Mesendoderm (in vitro differentiated cells): ENCODE data around the gene SNX32.
A peak's percentile ranks its signal among the peaks of the same experiment; 100 is the strongest.

Experiments
- DNase-seq: peaks from one replicate; pipeline ENCODE4 v3.0.0; 2013
- H2AK5ac ChIP-seq: 2 replicates; pipeline ENCODE4 v1.6.1; 2013; ENCODE audit warnings: low read length, inconsistent platforms
- H2BK120ac ChIP-seq: 2 replicates; pipeline ENCODE4 v1.6.1; 2013; ENCODE audit warnings: low read depth, mild to moderate bottlenecking, low read length, moderate library complexity, mixed read lengths
- H2BK15ac ChIP-seq: replicated peaks from 2 replicates; pipeline ENCODE4 v1.6.1; 2013; ENCODE audit warnings: low read depth, mild to moderate bottlenecking, moderate library complexity
- H2BK5ac ChIP-seq: 2 replicates; pipeline ENCODE4 v1.6.1; 2013; ENCODE audit warnings: low read length, inconsistent platforms
- H3K18ac ChIP-seq: 2 replicates; pipeline ENCODE4 v1.6.1; 2013; ENCODE audit warnings: mild to moderate bottlenecking, low read length, mixed read lengths
- H3K23ac ChIP-seq: one replicate; pipeline ENCODE4 v1.6.1; 2013; ENCODE audit warnings: low read length
- H3K27ac ChIP-seq: 2 replicates; pipeline ENCODE4 v1.5.1; 2013; ENCODE audit warnings: low read depth, mild to moderate bottlenecking, inconsistent platforms, low read length, moderate library complexity
- H3K27me3 ChIP-seq: 2 replicates; pipeline ENCODE4 v1.6.1; 2013; ENCODE audit warnings: low read length, control low read depth, mild to moderate bottlenecking, inconsistent platforms; ENCODE audit not compliant: insufficient read depth, poor library complexity
- H3K36me3 ChIP-seq: 2 replicates; pipeline ENCODE4 v1.6.1; 2013; ENCODE audit warnings: low read length, inconsistent platforms; ENCODE audit not compliant: control insufficient read depth, insufficient read depth
- H3K4ac ChIP-seq: one replicate; pipeline ENCODE4 v1.6.1; 2013; ENCODE audit warnings: low read depth, mild to moderate bottlenecking, low read length, moderate library complexity
- H3K4me1 ChIP-seq: 2 replicates; pipeline ENCODE4 v1.6.1; 2013; ENCODE audit warnings: low read depth, low read length, inconsistent platforms; ENCODE audit not compliant: control insufficient read depth
- H3K4me2 ChIP-seq: 2 replicates; pipeline ENCODE4 v1.6.1; 2013; ENCODE audit warnings: low read length
- H3K4me3 ChIP-seq: 2 replicates; pipeline ENCODE4 v1.5.1; 2013; ENCODE audit warnings: mild to moderate bottlenecking, low read length
- H3K56ac ChIP-seq: one replicate; pipeline ENCODE4 v1.6.1; 2013; ENCODE audit warnings: low read length
- H3K79me1 ChIP-seq: 2 replicates; pipeline ENCODE4 v1.6.1; 2013; ENCODE audit warnings: low read length, inconsistent platforms
- H3K79me2 ChIP-seq: 2 replicates; pipeline ENCODE4 v1.6.1; 2013; ENCODE audit warnings: mild to moderate bottlenecking, low read length; ENCODE audit not compliant: control insufficient read depth, insufficient read depth
- H3K9ac ChIP-seq: 2 replicates; pipeline ENCODE4 v1.6.1; 2013; ENCODE audit warnings: low read length, inconsistent platforms
- H4K5ac ChIP-seq: one replicate; pipeline ENCODE4 v1.6.1; 2013; ENCODE audit warnings: low read length
- H4K8ac ChIP-seq: one replicate; pipeline ENCODE4 v1.6.1; 2013; ENCODE audit warnings: low read depth, mild to moderate bottlenecking, control low read depth, low read length, moderate library complexity
- WGBS: extraction: QIAGEN DNeasy Blood & Tissue Kit; methylation state at CpG from one replicate; pipeline ENCODE4 v1.1.7; 2013; ENCODE audit warnings: low lambda C conversion rate, missing lambda C conversion rate; ENCODE audit not compliant: insufficient coverage; ENCODE audit errors: extremely low coverage; 5-methylcytosine and 5-hydroxymethylcytosine counted together

The SNX32 gene

GRCh38 chr11:65787649-65788622 is 45.8 kb upstream of the SNX32 start:
- peaks cover 14% of the 10 kb centered on the region for H3K27me3 ChIP-seq
- peak overlapping the region; percentile 5 for H3K4me3 ChIP-seq
- H3K56ac ChIP-seq: peak overlapping the region; percentile 78
- no peaks in the 10 kb centered on the region for H3K79me1 ChIP-seq
- H3K36me3 ChIP-seq: no peaks in the 10 kb centered on the region
- peaks cover 3% of the 10 kb centered on the region for H3K4me1 ChIP-seq
- no peak overlapping the region for H3K27ac ChIP-seq
- DNase-seq: peak; percentile 66
- peak overlapping the region; percentile 12 for H3K18ac ChIP-seq
- no peak overlapping the region for H3K23ac ChIP-seq
- H2AK5ac ChIP-seq: no peak overlapping the region
- no peak overlapping the region for H2BK120ac ChIP-seq
- peak overlapping the region; percentile 46 for H3K4me2 ChIP-seq
- peak overlapping the region; percentile 28 for H3K9ac ChIP-seq
- H4K5ac ChIP-seq: no peak overlapping the region
- no peak overlapping the region for H2BK15ac ChIP-seq
- no peak overlapping the region for H2BK5ac ChIP-seq
- no CpG with 5 or more reads among the region's 64 CpGs for WGBS
- no peaks in the 10 kb centered on the region for H3K79me2 ChIP-seq
- no peak overlapping the region for H3K4ac ChIP-seq
- H4K8ac ChIP-seq: no peak overlapping the region

DNA sequence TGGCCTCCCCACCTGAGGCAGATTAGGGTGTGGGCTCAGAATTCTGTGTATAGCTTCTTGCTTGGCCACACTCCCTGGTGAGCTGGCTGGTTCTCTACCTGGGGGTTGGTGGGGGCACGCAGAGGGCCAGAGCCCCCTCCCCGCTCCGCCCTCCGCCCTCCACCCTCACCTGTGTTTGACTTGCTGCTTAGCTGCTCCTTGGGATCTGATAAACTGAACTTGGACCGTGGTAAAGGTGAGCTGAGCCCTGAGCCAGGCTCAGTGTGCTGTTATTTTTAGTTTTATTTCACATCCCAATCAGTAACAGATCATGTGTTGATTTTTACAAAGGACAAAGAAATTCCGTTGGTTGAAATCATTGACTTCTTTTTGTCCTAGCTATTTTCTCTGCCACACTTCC is 44.9 kb upstream of the SNX32 start:
- Histone ChIP-seq H2BK120ac (no peak overlapping the region), H3K9ac (peak overlapping the region; percentile 20), H3K4me3 (no peak overlapping the region), H3K27me3 (peaks cover 14% of the 10 kb centered on the region), H3K18ac (peak overlapping the region; percentile 12), H3K4me2 (no peak overlapping the region), H2AK5ac (peak overlapping the region; percentile 74), H2BK5ac (no peak overlapping the region), H4K5ac (no peak overlapping the region), H3K56ac (peak overlapping the region; percentile 78), H4K8ac (no peak overlapping the region), H3K23ac (no peak overlapping the region), H3K36me3 (no peaks in the 10 kb centered on the region), H3K27ac (no peak overlapping the region), H3K79me1 (no peaks in the 10 kb centered on the region), H2BK15ac (no peak overlapping the region), H3K4me1 (peaks cover 3% of the 10 kb centered on the region), H3K79me2 (no peaks in the 10 kb centered on the region), H3K4ac (no peak overlapping the region)
- WGBS: no CpG with 5 or more reads among the region's 6 CpGs
- no peak for DNase-seq

- no peak overlapping the region for H3K18ac ChIP-seq
- no peak overlapping the region for H2AK5ac ChIP-seq
- no peak overlapping the region for H3K27ac ChIP-seq
- H3K79me1 ChIP-seq: no peaks in the 10 kb centered on the region
- no peak overlapping the region for H4K5ac ChIP-seq
- no CpG with 5 or more reads among the region's 14 CpGs for WGBS
- H3K9ac ChIP-seq: no peak overlapping the region
- peaks cover 3% of the 10 kb centered on the region for H3K4me1 ChIP-seq
- H3K4ac ChIP-seq: no peak overlapping the region
- no peak overlapping the region for H2BK120ac ChIP-seq
- H2BK5ac ChIP-seq: no peak overlapping the region
- no peak overlapping the region for H3K4me2 ChIP-seq
- no peak for DNase-seq
- H3K56ac ChIP-seq: no peak overlapping the region
- H3K23ac ChIP-seq: no peak overlapping the region
- peaks cover 14% of the 10 kb centered on the region for H3K27me3 ChIP-seq
- H2BK15ac ChIP-seq: no peak overlapping the region
- H4K8ac ChIP-seq: no peak overlapping the region
- no peaks in the 10 kb centered on the region for H3K79me2 ChIP-seq
- no peak overlapping the region for H3K4me3 ChIP-seq
- no peaks in the 10 kb centered on the region for H3K36me3 ChIP-seq
These were observed 44.3 kb upstream of the SNX32 start for GRCh38 chr11:65789230-65790103.

- H3K27ac ChIP-seq: no peak overlapping the region
- no peak overlapping the region for H4K5ac ChIP-seq
- no peaks in the 10 kb centered on the region for H3K79me2 ChIP-seq
- peaks cover 3% of the 10 kb centered on the region for H3K4me1 ChIP-seq
- no peak overlapping the region for H2BK120ac ChIP-seq
- no peak overlapping the region for H2AK5ac ChIP-seq
- no peak overlapping the region for H3K9ac ChIP-seq
- peaks cover 14% of the 10 kb centered on the region for H3K27me3 ChIP-seq
- no peak overlapping the region for H4K8ac ChIP-seq
- no peak overlapping the region for H3K23ac ChIP-seq
- no peaks in the 10 kb centered on the region for H3K79me1 ChIP-seq
- H3K4me3 ChIP-seq: no peak overlapping the region
- no peak overlapping the region for H2BK15ac ChIP-seq
- no peaks in the 10 kb centered on the region for H3K36me3 ChIP-seq
- no CpG with 5 or more reads among the region's 13 CpGs for WGBS
- H2BK5ac ChIP-seq: no peak overlapping the region
- no peak overlapping the region for H3K18ac ChIP-seq
- no peak overlapping the region for H3K56ac ChIP-seq
- no peak for DNase-seq
- no peak overlapping the region for H3K4ac ChIP-seq
- no peak overlapping the region for H3K4me2 ChIP-seq
These were observed 43.5 kb upstream of the SNX32 start for GRCh38 chr11:65790104-65790901.

DNA sequence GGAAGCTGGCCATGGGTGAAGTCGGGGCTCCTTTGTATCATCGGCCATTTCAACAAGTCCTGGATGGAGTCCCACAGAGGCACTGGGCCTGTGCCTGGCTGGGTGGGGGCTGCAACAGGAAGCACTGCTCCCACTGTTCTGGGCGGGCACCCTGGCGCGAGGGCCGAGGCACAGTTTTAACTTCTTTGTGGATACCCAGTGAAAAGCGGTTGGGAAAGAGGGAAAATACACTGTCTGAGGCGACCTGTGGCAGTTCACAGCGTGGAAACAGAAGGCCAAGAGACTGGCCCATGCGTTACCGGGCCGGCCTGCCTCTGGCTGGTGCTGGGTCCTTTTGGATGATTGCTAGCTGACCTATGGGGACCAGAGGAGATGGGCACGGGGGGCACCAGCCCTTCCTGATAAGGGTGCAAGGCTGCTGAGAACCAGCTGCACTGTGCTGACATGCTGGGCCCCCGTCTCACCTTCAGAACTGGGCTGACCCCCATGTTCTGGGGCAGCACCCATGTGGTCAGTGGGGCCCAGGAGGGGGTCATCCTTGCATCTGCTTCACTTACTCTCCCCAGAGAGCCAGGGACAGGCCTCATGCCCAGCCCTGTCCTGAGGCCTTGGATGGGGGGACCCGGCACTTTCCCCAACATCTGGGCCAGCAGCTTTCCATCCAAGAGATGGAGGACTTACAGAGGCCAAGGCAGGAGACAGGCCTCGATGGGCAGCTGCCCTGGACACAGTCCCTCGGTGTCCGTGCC is 42.7 kb upstream of the SNX32 start:
- Histone ChIP-seq H3K4me1 (peaks cover 3% of the 10 kb centered on the region), H2AK5ac (no peak overlapping the region), H2BK120ac (no peak overlapping the region), H3K79me2 (no peaks in the 10 kb centered on the region), H4K8ac (no peak overlapping the region), H3K27ac (no peak overlapping the region), H4K5ac (no peak overlapping the region), H3K4ac (no peak overlapping the region), H3K18ac (no peak overlapping the region), H2BK15ac (no peak overlapping the region), H3K56ac (peak overlapping the region; percentile 15), H3K27me3 (peaks cover 8% of the 10 kb centered on the region), H3K79me1 (no peaks in the 10 kb centered on the region), H3K4me3 (no peak overlapping the region), H3K9ac (no peak overlapping the region), H3K36me3 (no peaks in the 10 kb centered on the region), H3K4me2 (no peak overlapping the region), H2BK5ac (no peak overlapping the region), H3K23ac (no peak overlapping the region)
- no peak for DNase-seq
- no CpG with 5 or more reads among the region's 18 CpGs for WGBS
